ENCODE results near the gene RADX.
"Not testable (repeated sequence)": the region's sequence is repeated elsewhere in the genome, so short reads cannot be mapped to it uniquely, and the experiment has no call there.

The RADX gene

GRCh38 chrX:106621836-106622235 is 10.1 kb downstream of the RADX start:
- DNase-seq (ENCODE audit: low read depth), result no peak
- no peak for TF ChIP-seq CTCF (conservative IDR thresholded peaks at IDR 0.05; ENCODE audit: low read depth, low read length)
- H3K4me3 ChIP-seq (ENCODE audit: low read depth, low read length), result no peak overlapping the region

GRCh38 chrX:106626789-106627188 is 15.0 kb downstream of the RADX start:
- DNase-seq (ENCODE audit: low read depth), result no peak
- no peak for TF ChIP-seq CTCF (conservative IDR thresholded peaks at IDR 0.05; ENCODE audit: low read depth, low read length)
- H3K4me3 ChIP-seq (ENCODE audit: low read depth, low read length), result no peak overlapping the region

- TF ChIP-seq CTCF (conservative IDR thresholded peaks at IDR 0.05; ENCODE audit: low read depth, low read length), result no peak
- no peak for DNase-seq (ENCODE audit: low read depth)
- no peak overlapping the region for H3K4me3 ChIP-seq (ENCODE audit: low read depth, low read length)
Measured at GRCh38 chrX:106631615-106632014, 19.8 kb downstream of the RADX start.

- no peak for TF ChIP-seq CTCF (conservative IDR thresholded peaks at IDR 0.05; ENCODE audit: low read depth, low read length)
- no peak overlapping the region for H3K4me3 ChIP-seq (ENCODE audit: low read depth, low read length)
- no peak for DNase-seq (ENCODE audit: low read depth)
Measured at GRCh38 chrX:106649523-106650428, 38.0 kb downstream of the RADX start.

- H3K4me3 ChIP-seq (ENCODE audit: low read depth, low read length); DNase-seq (ENCODE audit: low read depth): not testable (repeated sequence)
Measured at GRCh38 chrX:106653625-106654024, 41.8 kb downstream of the RADX start.

GRCh38 chrX:106670631-106671030 is 58.9 kb downstream of the RADX start:
- peak; percentile 12 for DNase-seq (ENCODE audit: low read depth)
- H3K4me3 ChIP-seq (ENCODE audit: low read depth, low read length), result no peak overlapping the region
- TF ChIP-seq CTCF (conservative IDR thresholded peaks at IDR 0.05; ENCODE audit: low read depth, low read length), result no peak

- no peak for DNase-seq (ENCODE audit: low read depth)
- no peak for TF ChIP-seq CTCF (conservative IDR thresholded peaks at IDR 0.05; ENCODE audit: low read depth, low read length)
- H3K4me3 ChIP-seq (ENCODE audit: low read depth, low read length), result no peak overlapping the region
Measured at GRCh38 chrX:106672527-106672926, 60.7 kb downstream of the RADX start.

All from choroid plexus epithelial cell (primary cell).